Dedifferentiated amniotic fluid mesenchymal stem cell (primary cell): ENCODE measurements around the gene ONECUT2.
A peak's percentile ranks its signal among the peaks of the same experiment; 100 is the strongest.
"Not testable (repeated sequence)": the region's sequence is repeated elsewhere in the genome, so short reads cannot be mapped to it uniquely, and the experiment has no call there.

Source experiments
- DNase-seq: peaks from one replicate; pipeline ENCODE4 v3.0.0-alpha.2; 2016; ENCODE audit errors: extremely low spot score

ONECUT2 gene

GRCh38 chr18:57434536-57435494, at the start of gene ONECUT2:
Gene ONECUT2, plus strand, starts transcription at chr18:57435374. Its CDS starts 343 bp downstream, at chr18:57435717.
- DNase-seq: peak; percentile 73

GRCh38 chr18:57389271-57389670, 45.9 kb upstream of the ONECUT2 start:
- no peak for DNase-seq

GRCh38 chr18:57390044-57390443, 45.1 kb upstream of the ONECUT2 start:
- DNase-seq: no peak

- DNase-seq: not testable (repeated sequence)
Measured at GRCh38 chr18:57394749-57395148, 40.4 kb upstream of the ONECUT2 start.

GRCh38 chr18:57396831-57397230, 38.3 kb upstream of the ONECUT2 start:
- not testable (repeated sequence) for DNase-seq

- DNase-seq: no peak
Measured at GRCh38 chr18:57397440-57398132, 37.6 kb upstream of the ONECUT2 start.

- DNase-seq: no peak
Measured at GRCh38 chr18:57404345-57404744, 30.8 kb upstream of the ONECUT2 start.

GRCh38 chr18:57409650-57410049, 25.5 kb upstream of the ONECUT2 start:
- DNase-seq: no peak

GRCh38 chr18:57410749-57411148, 24.4 kb upstream of the ONECUT2 start:
- no peak for DNase-seq

GRCh38 chr18:57416542-57416941, 18.6 kb upstream of the ONECUT2 start:
- DNase-seq: no peak

GRCh38 chr18:57422313-57422872, 12.8 kb upstream of the ONECUT2 start:
- DNase-seq: no peak

- no peak for DNase-seq
Measured at GRCh38 chr18:57423821-57424220, 11.4 kb upstream of the ONECUT2 start.

- DNase-seq: no peak
Measured at GRCh38 chr18:57425096-57425495, 10.1 kb upstream of the ONECUT2 start.

- no peak for DNase-seq
Measured at GRCh38 chr18:57426187-57426586, 9.0 kb upstream of the ONECUT2 start.

GRCh38 chr18:57427429-57428201, 7.6 kb upstream of the ONECUT2 start:
- DNase-seq: no peak

GRCh38 chr18:57428221-57429150, 6.7 kb upstream of the ONECUT2 start:
- DNase-seq: no peak

GRCh38 chr18:57429167-57430078, 5.8 kb upstream of the ONECUT2 start:
- DNase-seq: no peak

- DNase-seq: no peak
Measured at GRCh38 chr18:57430079-57431001, 4.8 kb upstream of the ONECUT2 start.
